HEK293T (cell line): Measurements from ENCODE around the gene SLC6A2.

Experiments
- CTCF ChIA-PET: fragments of 350-600 bp; formaldehyde crosslinking; extraction: SDS; loops from one replicate; lab custom pipeline; 2021; ENCODE audit warnings: antibody characterized with exemption, inconsistent platforms; lab: Yijun Ruan, JAX
- POLR2A ChIA-PET: fragments of 350-600 bp; formaldehyde crosslinking; extraction: SDS; loops from one replicate; lab custom pipeline; 2020; ENCODE audit warnings: antibody characterized with exemption, inconsistent platforms; lab: Yijun Ruan, JAX
- DNase-seq: peaks from one replicate; pipeline ENCODE4 v3.0.0; 2012; ENCODE audit warnings: mixed read lengths; ENCODE audit errors: extremely low spot score
- ARNT ChIP-seq: fragments of 450-650 bp; IDR thresholded peaks from 2 replicates; pipeline ENCODE4 v1.6.1; 2017; ENCODE audit warnings: mild to moderate bottlenecking
- BHLHE40 ChIP-seq: fragments of 450-650 bp; IDR thresholded peaks from 2 replicates; pipeline ENCODE4 v1.6.1; 2016; ENCODE audit warnings: mild to moderate bottlenecking, moderate library complexity, borderline replicate concordance
- CTBP1 ChIP-seq: fragments of 450-650 bp; IDR thresholded peaks from 2 replicates; pipeline ENCODE4 v1.6.1; 2016; ENCODE audit warnings: borderline replicate concordance
- ELF4 ChIP-seq: fragments of 450-650 bp; IDR thresholded peaks from 2 replicates; pipeline ENCODE4 v1.6.1; 2017; ENCODE audit warnings: antibody characterized with exemption
- FOXA1 ChIP-seq: fragments of 450-650 bp; IDR thresholded peaks from 2 replicates; pipeline ENCODE4 v1.6.1; 2016; ENCODE audit warnings: mild to moderate bottlenecking
- FOXK2 ChIP-seq: fragments of 450-650 bp; IDR thresholded peaks from 2 replicates; pipeline ENCODE4 v1.6.1; 2016; ENCODE audit warnings: mild to moderate bottlenecking
- FOXM1 ChIP-seq: fragments of 450-650 bp; IDR thresholded peaks from 2 replicates; pipeline ENCODE4 v1.6.1; 2017; ENCODE audit warnings: mild to moderate bottlenecking, borderline replicate concordance
- HDGF ChIP-seq: fragments of 450-650 bp; IDR thresholded peaks from 2 replicates; pipeline ENCODE4 v1.6.1; 2017; ENCODE audit warnings: antibody characterized with exemption, borderline replicate concordance
- L3MBTL2 ChIP-seq: fragments of 450-650 bp; conservative IDR thresholded peaks from 2 replicates; pipeline ENCODE4 v1.6.1; 2016; ENCODE audit warnings: mild to moderate bottlenecking
- LEF1 ChIP-seq: fragments of 450-650 bp; IDR thresholded peaks from 2 replicates; pipeline ENCODE4 v1.6.1; 2017; ENCODE audit warnings: mild to moderate bottlenecking, borderline replicate concordance
- NFRKB ChIP-seq: fragments of 450-650 bp; IDR thresholded peaks from 2 replicates; pipeline ENCODE4 v1.6.1; 2016; ENCODE audit warnings: mild to moderate bottlenecking, moderate library complexity
- PKNOX1 ChIP-seq: fragments of 450-650 bp; IDR thresholded peaks from 2 replicates; pipeline ENCODE4 v1.6.1; 2016
- SP1 ChIP-seq: fragments of 450-650 bp; IDR thresholded peaks from 2 replicates; pipeline ENCODE4 v1.6.1; 2017
- SUZ12 ChIP-seq: fragments of 450-650 bp; IDR thresholded peaks from 2 replicates; pipeline ENCODE4 v1.6.1; 2016; ENCODE audit warnings: mild to moderate bottlenecking
- TARDBP ChIP-seq: fragments of 450-650 bp; IDR thresholded peaks from 2 replicates; pipeline ENCODE4 v1.6.1; 2016
- ZNF384 ChIP-seq: fragments of 450-650 bp; IDR thresholded peaks from 2 replicates; pipeline ENCODE4 v1.6.1; 2016

Gene SLC6A2

DNA sequence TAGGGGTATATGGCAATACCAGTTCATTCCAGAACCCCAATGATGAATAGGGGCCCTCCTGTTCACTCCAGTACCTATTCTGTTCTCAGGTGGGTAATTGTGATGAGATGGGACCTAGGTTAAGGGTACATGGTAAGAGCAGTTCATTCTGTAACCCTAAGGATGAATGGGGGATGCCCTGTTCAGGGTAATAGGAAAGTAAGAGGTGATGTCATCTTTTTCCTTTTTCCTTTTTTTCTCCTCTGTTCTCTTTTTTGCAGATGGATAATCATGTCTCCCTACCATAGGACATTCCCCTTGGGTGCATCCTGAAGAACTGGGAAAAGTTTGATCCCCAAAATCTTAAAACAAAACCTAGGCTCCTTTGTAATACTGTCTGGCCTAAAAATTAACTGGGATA, 25.0 kb upstream of the SLC6A2 start:
- CTCF ChIA-PET = no interaction called here
- TF ChIP-seq ZNF384 (no peak), FOXA1 (no peak), PKNOX1 (no peak), L3MBTL2 (no peak)
- POLR2A ChIA-PET = no interaction called here
- no peak for DNase-seq

DNA sequence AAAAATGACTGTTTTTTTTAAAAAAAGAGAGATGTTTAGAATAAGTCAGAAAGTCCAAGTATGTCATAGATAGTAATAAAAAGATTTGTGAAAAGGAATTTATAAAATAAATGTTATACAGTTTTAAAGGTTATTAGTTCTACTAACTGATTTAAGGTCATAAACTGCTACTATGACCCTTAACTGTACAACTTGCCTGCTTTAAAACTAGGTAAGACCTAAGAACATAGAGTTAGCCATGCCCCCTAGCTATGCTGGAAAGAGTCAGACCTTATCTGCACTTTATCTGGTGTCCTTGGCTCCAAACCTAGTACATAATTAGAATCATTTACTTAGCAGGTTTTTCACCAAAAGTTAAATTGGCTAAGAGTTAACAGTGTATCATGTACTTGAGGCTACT, 23.5 kb upstream of the SLC6A2 start:
- DNase-seq = no peak
- no peak for TF ChIP-seq LEF1
- TF ChIP-seq NFRKB = no peak
- TF ChIP-seq ZNF384 = no peak
- TF ChIP-seq TARDBP = no peak
- no peak for TF ChIP-seq SUZ12
- TF ChIP-seq FOXA1 = no peak
- no peak for TF ChIP-seq BHLHE40
- no peak for TF ChIP-seq CTBP1
- TF ChIP-seq ELF4 = no peak
- no peak for TF ChIP-seq L3MBTL2
- TF ChIP-seq SP1 = no peak
- no peak for TF ChIP-seq FOXK2
- no peak for TF ChIP-seq ARNT
- no peak for TF ChIP-seq PKNOX1
- no peak for TF ChIP-seq HDGF
- no peak for TF ChIP-seq FOXM1
- CTCF ChIA-PET = no interaction called here
- POLR2A ChIA-PET = no interaction called here

DNA sequence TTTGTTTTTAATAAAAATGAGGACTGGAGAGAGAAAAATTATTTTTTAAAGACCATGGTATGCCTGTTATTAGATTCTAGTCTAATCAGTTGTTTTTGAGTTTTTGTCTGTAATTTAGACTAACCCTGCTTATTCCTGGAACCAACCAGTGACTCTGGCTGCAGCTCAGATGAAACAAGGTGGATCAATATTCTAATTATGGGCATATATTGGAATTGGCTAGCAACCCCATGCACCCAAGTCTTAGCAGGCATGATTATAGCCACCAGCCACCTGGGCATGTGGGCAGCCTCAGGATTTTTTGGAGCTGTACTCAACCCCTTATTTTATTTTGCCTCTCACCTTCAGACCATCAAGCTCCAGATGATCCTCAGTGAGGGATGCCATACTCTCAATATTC, 21.6 kb upstream of the SLC6A2 start:
- TF ChIP-seq CTBP1 = no peak
- no peak for TF ChIP-seq HDGF
- no peak for TF ChIP-seq LEF1
- TF ChIP-seq ARNT = no peak
- TF ChIP-seq SP1 = no peak
- no peak for TF ChIP-seq TARDBP
- no peak for TF ChIP-seq FOXM1
- TF ChIP-seq L3MBTL2 = no peak
- no peak for TF ChIP-seq ZNF384
- no peak for TF ChIP-seq BHLHE40
- no peak for TF ChIP-seq PKNOX1
- TF ChIP-seq NFRKB = no peak
- no peak for TF ChIP-seq FOXK2
- no peak for TF ChIP-seq SUZ12
- no peak for DNase-seq
- POLR2A ChIA-PET = no interaction called here
- CTCF ChIA-PET = no interaction called here

- POLR2A ChIA-PET = no interaction called here
- TF ChIP-seq HDGF = no peak
- CTCF ChIA-PET = no interaction called here
- DNase-seq = no peak
Measured at GRCh38 chr16:55638256-55638655, 17.5 kb upstream of the SLC6A2 start.

GRCh38 chr16:55640701-55641327, 15.0 kb upstream of the SLC6A2 start:
- CTCF ChIA-PET = no interaction called here
- POLR2A ChIA-PET = no interaction called here
- TF ChIP-seq CTBP1 (no peak), FOXK2 (no peak), LEF1 (no peak), PKNOX1 (no peak), L3MBTL2 (no peak), FOXM1 (no peak), HDGF (no peak), BHLHE40 (no peak), SUZ12 (no peak), ELF4 (no peak), ZNF384 (no peak), TARDBP (no peak), FOXA1 (no peak), SP1 (no peak)

DNA sequence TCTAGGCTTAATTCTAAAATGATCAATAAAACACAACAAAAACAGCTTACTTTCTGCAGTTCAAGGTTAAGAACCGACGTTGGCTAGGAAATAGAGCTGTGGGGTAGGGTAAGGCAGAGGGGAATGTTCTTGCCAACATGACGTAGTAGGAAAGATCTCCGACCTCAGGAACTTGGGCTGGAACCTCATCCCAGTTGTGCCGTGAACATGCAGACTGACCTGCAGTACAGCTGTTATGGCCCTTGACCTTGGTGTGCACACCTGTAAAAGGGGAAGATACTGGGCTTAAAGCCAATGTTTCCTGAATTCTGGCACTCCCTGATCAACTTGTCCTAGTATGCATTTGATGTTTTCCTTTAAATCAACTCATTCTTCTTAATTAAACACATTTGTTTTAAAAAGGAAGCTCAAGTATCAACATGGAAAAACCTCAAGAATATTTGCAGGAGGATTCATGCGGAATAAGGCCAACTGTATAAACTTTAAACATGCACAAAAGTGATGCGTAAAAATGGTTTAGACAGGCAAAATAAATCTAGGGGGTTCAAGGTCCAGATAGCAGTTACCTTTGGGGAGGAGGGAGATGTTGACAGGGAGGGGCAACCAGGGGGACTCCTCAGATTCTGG, 14.2 kb upstream of the SLC6A2 start:
- POLR2A ChIA-PET = no interaction called here
- CTCF ChIA-PET = no interaction called here
- DNase-seq = no peak
- TF ChIP-seq TARDBP = no peak
- no peak for TF ChIP-seq SP1
- no peak for TF ChIP-seq ARNT

More at GRCh38 chr16:55640701-55641327, 15.0 kb upstream of the SLC6A2 start:
- DNase-seq = no peak
